Endothelial cell of umbilical vein (primary cell): ENCODE results near the gene MYBPHL. TPM values are rescaled to one million over a fixed set of nuclear protein-coding genes. Genes with fewer than 3 reads are reported as not detected.

Experiments used
- BruUV-seq: library from RNA; stranded (reverse); fragments of 400-500 nt; replicated peaks from 2 replicates; lab custom pipeline; 2021; lab: Mats Ljungman, UMichigan
- CTCF ChIA-PET: fragments of 300-600, 350-600 bp; sonication (Branson Sonifier 250); formaldehyde crosslinking; loops from one replicate; lab custom pipeline; 2021; ENCODE audit warnings: antibody characterized with exemption, inconsistent platforms; lab: Charles Lee
- POLR2A ChIA-PET: fragments of 300-600, 350-600 bp; sonication (Branson Sonifier 250); formaldehyde crosslinking; loops from one replicate; lab custom pipeline; 2021; ENCODE audit warnings: antibody characterized with exemption, inconsistent platforms; lab: Charles Lee
- DNase-seq: peaks from one replicate; pipeline ENCODE4 v3.0.0-alpha.2; 2011; ENCODE audit warnings: low read depth, low spot score
- FAIRE-seq: peaks from 2 replicates; lab custom pipeline; 2011; peaks lifted over from hg19 to GRCh38; lab: Jason Lieb, UNC
- H2AFZ ChIP-seq: 2 replicates; pipeline ENCODE4 v1.6.0; 2012; ENCODE audit warnings: low read depth, low read length, control low read depth, inconsistent platforms
- H3K27ac ChIP-seq: 2 replicates; pipeline ENCODE4 v1.5.1; 2011; ENCODE audit warnings: low read depth, mild to moderate bottlenecking, control low read depth, low read length, moderate library complexity; ENCODE audit not compliant: insufficient read depth
- H3K27me3 ChIP-seq, 2 experiments: 2 replicates each; pipeline versions ENCODE4 v1.6.0 to v1.6.1; 2011; ENCODE audit warnings: low read length in 2 of 2, mixed read lengths in 1 of 2; ENCODE audit not compliant: control insufficient read depth in 2 of 2, insufficient read depth in 2 of 2
- H3K36me3 ChIP-seq, 2 experiments: 2 replicates in 1 of 2; 3 replicates in 1 of 2; pipeline ENCODE4 v1.5.1; 2011; ENCODE audit warnings: low read length in 2 of 2, mild to moderate bottlenecking in 1 of 2, moderate library complexity in 1 of 2; ENCODE audit not compliant: control insufficient read depth in 2 of 2, insufficient read depth in 2 of 2; ENCODE audit errors: extremely low read depth in 1 of 2
- H3K4me1 ChIP-seq: 3 replicates; pipeline ENCODE4 v1.5.1; 2011; ENCODE audit warnings: mild to moderate bottlenecking, low read length; ENCODE audit not compliant: control insufficient read depth, insufficient read depth; ENCODE audit errors: extremely low read depth
- H3K4me2 ChIP-seq: 2 replicates; pipeline ENCODE4 v1.6.1; 2011; ENCODE audit warnings: low read length, control low read depth, mixed read lengths; ENCODE audit not compliant: insufficient read depth
- H3K4me3 ChIP-seq, 3 experiments: fragments of 200-600 bp in 1 of 3; sonication (generic), shearing (Covaris generic) in 1 of 3; replicated peaks in 1 of 3; 2 replicates each; pipeline ENCODE4 v1.5.1; 2011 to 2016; ENCODE audit warnings: control low read depth in 3 of 3, low read length in 3 of 3, mild to moderate bottlenecking in 2 of 3, inconsistent platforms in 1 of 3, low read depth in 1 of 3, moderate library complexity in 1 of 3; ENCODE audit not compliant: insufficient read depth in 1 of 3
- H3K79me2 ChIP-seq: 2 replicates; pipeline ENCODE4 v1.6.0; 2012; ENCODE audit warnings: low read length, inconsistent platforms; ENCODE audit not compliant: control insufficient read depth, insufficient read depth
- H3K9ac ChIP-seq: replicated peaks from 2 replicates; pipeline ENCODE3; 2011; ENCODE audit warnings: low read length, control low read depth; ENCODE audit not compliant: insufficient read depth; ENCODE audit errors: extremely low read depth
- H3K9me1 ChIP-seq: replicated peaks from 3 replicates; pipeline ENCODE4 v1.6.0; 2011; ENCODE audit warnings: mild to moderate bottlenecking, low read length; ENCODE audit not compliant: control insufficient read depth, insufficient read depth; ENCODE audit errors: extremely low read depth
- H3K9me3 ChIP-seq: replicated peaks from 2 replicates; pipeline ENCODE4 v1.5.1; 2012; ENCODE audit warnings: low read length, inconsistent platforms; ENCODE audit not compliant: control insufficient read depth, insufficient read depth
- H4K20me1 ChIP-seq: replicated peaks from 2 replicates; pipeline ENCODE3; 2011; ENCODE audit warnings: mild to moderate bottlenecking, low read length; ENCODE audit not compliant: control insufficient read depth, insufficient read depth; ENCODE audit errors: extremely low read depth
- EZH2 ChIP-seq: IDR thresholded peaks from 2 replicates; pipeline ENCODE4 v1.6.1; 2012; ENCODE audit warnings: borderline replicate concordance, low read depth, mild to moderate bottlenecking, moderate library complexity, low read length, inconsistent platforms; ENCODE audit not compliant: severe bottlenecking
- FOS ChIP-seq: IDR thresholded peaks from 2 replicates; pipeline ENCODE4 v1.6.1; 2011; ENCODE audit warnings: mild to moderate bottlenecking, low read length, moderate library complexity, borderline replicate concordance; ENCODE audit not compliant: insufficient read depth
- GATA2 ChIP-seq: IDR thresholded peaks from 2 replicates; pipeline ENCODE4 v1.7.0; 2011; ENCODE audit warnings: low read depth, mild to moderate bottlenecking, moderate library complexity, mixed read lengths, low read length; ENCODE audit not compliant: insufficient read length, insufficient read depth
- JUN ChIP-seq: IDR thresholded peaks from 2 replicates; pipeline ENCODE4 v1.6.1; 2011; ENCODE audit warnings: borderline replicate concordance, low read depth; ENCODE audit not compliant: insufficient read length, insufficient read depth
- MYC ChIP-seq: IDR thresholded peaks from one replicate; pipeline ENCODE4 v1.6.1; 2011; ENCODE audit warnings: mild to moderate bottlenecking, low read depth, low read length
- POLR2A ChIP-seq: IDR thresholded peaks from 2 replicates; pipeline ENCODE4 v1.6.1; 2012; ENCODE audit warnings: low read depth, mild to moderate bottlenecking, control low read depth, low read length
- POLR2AphosphoS5 ChIP-seq: IDR thresholded peaks from 2 replicates; pipeline ENCODE4 v1.6.1; 2012; ENCODE audit warnings: low read depth, mild to moderate bottlenecking, control low read depth, low read length, moderate library complexity; ENCODE audit not compliant: insufficient read depth
- dilution Hi-C: fragments of 300-500 bp; cut with MboI; formaldehyde crosslinking; loops from one replicate; pipeline ENCODE4 v1.15.0; 2019; ENCODE audit warnings: low sequenced_read_pairs; ENCODE audit not compliant: extremely low pct_ligation_motif_present
- intact Hi-C: fragments of 100-400 bp; cut with micrococcal nuclease; formaldehyde crosslinking; loops from one replicate; pipeline ENCODE4 v1.10.0; 2022
- polyA plus RNA-seq, 4 experiments: library from polyadenylated mRNA; depleted of rRNA in 3 of 4; stranded (reverse) in 3 of 4; unstranded in 1 of 4; fragments of >200 nt; gene quantifications; 2 replicates each; pipeline versions ENCODE4 v1.2.1 to v1.2.3, GENCODE V29; 2011 to 2012; ENCODE audit warnings: missing spikeins in 1 of 4
- total RNA-seq: library from RNA; stranded (reverse); gene quantifications from 2 replicates; pipeline ENCODE4 v1.2.3, GENCODE V29; 2021
- TF ChIP-seq, protein P1 (sequence below), 2 donors: IDR thresholded peaks; 1 replicate in 1 of 2; 2 replicates in 1 of 2; pipeline ENCODE4 v1.5.1; 2011; ENCODE audit warnings: low read length in 2 of 2, mild to moderate bottlenecking in 2 of 2, moderate library complexity in 2 of 2, control low read depth in 1 of 2, inconsistent platforms in 1 of 2, low read depth in 1 of 2; ENCODE audit not compliant: insufficient read depth in 1 of 2; ENCODE audit errors: extremely low read depth in 1 of 2
- TF ChIP-seq, protein P2 (sequence below): IDR thresholded peaks from 2 replicates; pipeline ENCODE4 v1.6.1; 2011; ENCODE audit not compliant: insufficient read depth, insufficient read length

The MYBPHL gene
- total and polyA plus RNA-seq, 2 donors (not counting 3 experiments of a cell fraction or from before 2014, with no cell fraction given): not detected

DNA sequence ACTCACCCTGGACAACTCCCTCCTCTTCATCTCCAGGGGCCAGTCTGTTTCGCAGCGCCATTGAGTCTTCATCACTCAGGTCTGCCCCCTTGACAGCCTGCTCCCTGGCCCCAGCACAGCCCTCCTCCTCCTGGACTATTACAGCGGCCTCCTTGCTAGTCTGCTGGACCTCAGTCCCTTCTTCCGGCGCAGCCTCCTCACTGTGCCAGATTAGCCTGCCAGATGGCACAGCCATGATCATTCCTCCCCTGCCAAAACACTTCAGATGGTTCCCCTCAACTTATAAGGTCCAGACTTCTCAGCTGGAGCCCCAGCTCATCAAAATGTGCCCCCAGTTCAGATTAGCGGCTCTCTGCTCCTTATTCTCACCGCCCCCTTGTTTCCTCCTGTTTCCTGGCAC is 64.4 kb downstream of the MYBPHL start:
- H3K4me1 ChIP-seq: no peaks in the 10 kb centered on the region
- TF ChIP-seq, protein P1, sequence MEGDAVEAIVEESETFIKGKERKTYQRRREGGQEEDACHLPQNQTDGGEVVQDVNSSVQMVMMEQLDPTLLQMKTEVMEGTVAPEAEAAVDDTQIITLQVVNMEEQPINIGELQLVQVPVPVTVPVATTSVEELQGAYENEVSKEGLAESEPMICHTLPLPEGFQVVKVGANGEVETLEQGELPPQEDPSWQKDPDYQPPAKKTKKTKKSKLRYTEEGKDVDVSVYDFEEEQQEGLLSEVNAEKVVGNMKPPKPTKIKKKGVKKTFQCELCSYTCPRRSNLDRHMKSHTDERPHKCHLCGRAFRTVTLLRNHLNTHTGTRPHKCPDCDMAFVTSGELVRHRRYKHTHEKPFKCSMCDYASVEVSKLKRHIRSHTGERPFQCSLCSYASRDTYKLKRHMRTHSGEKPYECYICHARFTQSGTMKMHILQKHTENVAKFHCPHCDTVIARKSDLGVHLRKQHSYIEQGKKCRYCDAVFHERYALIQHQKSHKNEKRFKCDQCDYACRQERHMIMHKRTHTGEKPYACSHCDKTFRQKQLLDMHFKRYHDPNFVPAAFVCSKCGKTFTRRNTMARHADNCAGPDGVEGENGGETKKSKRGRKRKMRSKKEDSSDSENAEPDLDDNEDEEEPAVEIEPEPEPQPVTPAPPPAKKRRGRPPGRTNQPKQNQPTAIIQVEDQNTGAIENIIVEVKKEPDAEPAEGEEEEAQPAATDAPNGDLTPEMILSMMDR (IDR thresholded peaks at IDR 0.05; ENCODE audit: extremely low read depth in 1 of 2, insufficient read depth in 1 of 2, low read depth in 1 of 2, low read length in 2 of 2): no peak
- TF ChIP-seq JUN (no peak), EZH2 (no peak), POLR2A (no peak), GATA2 (no peak), POLR2AphosphoS5 (no peak), MYC (no peak), FOS (no peak)
- TF ChIP-seq, protein P2, sequence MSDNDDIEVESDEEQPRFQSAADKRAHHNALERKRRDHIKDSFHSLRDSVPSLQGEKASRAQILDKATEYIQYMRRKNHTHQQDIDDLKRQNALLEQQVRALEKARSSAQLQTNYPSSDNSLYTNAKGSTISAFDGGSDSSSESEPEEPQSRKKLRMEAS: no peak
- no peak overlapping the region for H3K4me3 ChIP-seq
- POLR2A ChIA-PET: no interaction called here
- FAIRE-seq (no peak), DNase-seq (no peak)
- CTCF ChIA-PET: interaction anchor here (1.4 to 4.8 kb wide), 2 partner anchors 22 to 156 kb away, joined by 4 to 41 read pairs; partner anchors contain the start of gene SORT1
- H3K79me2 ChIP-seq: no peaks in the 10 kb centered on the region
- H3K27me3 ChIP-seq: peaks cover 12 to 17% of the 10 kb centered on the region in 2 experiments
- no peak overlapping the region for H2AFZ ChIP-seq
- no peaks in the 10 kb centered on the region for H4K20me1 ChIP-seq
- H3K36me3 ChIP-seq: peaks cover 3 to 14% of the 10 kb centered on the region in 2 experiments
- dilution Hi-C loops (no loop called here), intact Hi-C loops (no loop called here)
- BruUV-seq: no TSS peak
- no peak overlapping the region for H3K9ac ChIP-seq
- H3K9me3 ChIP-seq: no peaks in the 10 kb centered on the region
- H3K9me1 ChIP-seq: no peaks in the 10 kb centered on the region
- no peak overlapping the region for H3K27ac ChIP-seq
- H3K4me2 ChIP-seq: no peak overlapping the region

Other genes starting within 250 kb of the MYBPHL start
- 42.3 and 54.9 TPM in 2 replicates for gene TAF13, start 231.0 kb downstream of the MYBPHL start, total RNA-seq
- 9.6 and 14.8 TPM in 2 replicates for gene TAF13, start 231.0 kb downstream of the MYBPHL start, polyA plus RNA-seq
- gene TMEM167B, start 216.2 kb downstream of the MYBPHL start, total RNA-seq: 19.9 and 21.1 TPM in 2 replicates
- gene TMEM167B, start 216.2 kb downstream of the MYBPHL start, polyA plus RNA-seq: 6.2 and 6.7 TPM in 2 replicates
- gene ELAPOR1, start 192.9 kb downstream of the MYBPHL start, total RNA-seq: 1.0 and 1.1 TPM in 2 replicates
- 0.92 and 1.1 TPM in 2 replicates for gene ELAPOR1, start 192.9 kb downstream of the MYBPHL start, polyA plus RNA-seq
- gene SARS1, start 93.1 kb downstream of the MYBPHL start, total RNA-seq: 176 and 178 TPM in 2 replicates
- 87.8 and 110 TPM in 2 replicates for gene SARS1, start 93.1 kb downstream of the MYBPHL start, polyA plus RNA-seq
- gene CELSR2, start 57.5 kb downstream of the MYBPHL start, total RNA-seq: 1.4 and 2.2 TPM in 2 replicates
- 0.76 and 0.90 TPM in 2 replicates for gene CELSR2, start 57.5 kb downstream of the MYBPHL start, polyA plus RNA-seq
- 23.4 and 29.3 TPM in 2 replicates for gene PSRC1, start 23.9 kb downstream of the MYBPHL start, total RNA-seq
- gene PSRC1, start 23.9 kb downstream of the MYBPHL start, polyA plus RNA-seq: 21.6 and 25.0 TPM in 2 replicates
- 16.8 and 17.8 TPM in 2 replicates for gene SORT1, start 90.9 kb upstream of the MYBPHL start, total RNA-seq
- gene SORT1, start 90.9 kb upstream of the MYBPHL start, polyA plus RNA-seq: 6.4 and 6.8 TPM in 2 replicates
- 112 and 125 TPM in 2 replicates for gene PSMA5, start 119.4 kb upstream of the MYBPHL start, total RNA-seq
- 87.9 and 98.1 TPM in 2 replicates for gene PSMA5, start 119.4 kb upstream of the MYBPHL start, polyA plus RNA-seq
- gene SYPL2, start 159.5 kb upstream of the MYBPHL start, total RNA-seq: not detected in 2 replicates
- 0.02 TPM in 1 of 2 replicates, not detected in the other for gene SYPL2, start 159.5 kb upstream of the MYBPHL start, polyA plus RNA-seq
- 3.8 and 4.4 TPM in 2 replicates for gene ATXN7L2, start 176.9 kb upstream of the MYBPHL start, total RNA-seq
- gene ATXN7L2, start 176.9 kb upstream of the MYBPHL start, polyA plus RNA-seq: 4.9 and 5.7 TPM in 2 replicates
- gene CYB561D1, start 187.1 kb upstream of the MYBPHL start, total RNA-seq: 6.9 and 7.3 TPM in 2 replicates
- gene CYB561D1, start 187.1 kb upstream of the MYBPHL start, polyA plus RNA-seq: 7.2 and 9.2 TPM in 2 replicates
- 0.78 and 0.88 TPM in 2 replicates for gene AMIGO1, start 202.7 kb upstream of the MYBPHL start, total RNA-seq
- gene AMIGO1, start 202.7 kb upstream of the MYBPHL start, polyA plus RNA-seq: 0.67 and 0.80 TPM in 2 replicates
- not detected in 2 replicates for gene GPR61, start 232.9 kb upstream of the MYBPHL start, total RNA-seq
- not detected in 2 replicates for gene GPR61, start 232.9 kb upstream of the MYBPHL start, polyA plus RNA-seq
- 12.9 and 14.0 TPM in 2 replicates for gene GNAI3, start 241.6 kb upstream of the MYBPHL start, total RNA-seq
- gene GNAI3, start 241.6 kb upstream of the MYBPHL start, polyA plus RNA-seq: 3.7 and 5.0 TPM in 2 replicates